GM10266 (cell line): ENCODE measurements around the gene IL6.
"Not testable (repeated sequence)": the region's sequence is repeated elsewhere in the genome, so short reads cannot be mapped to it uniquely, and the experiment has no call there.

Source experiments
- DNase-seq: peaks from one replicate; pipeline ENCODE4 v3.0.0; 2012; ENCODE audit errors: extremely low spot score
- TF ChIP-seq, protein P1 (sequence below): IDR thresholded peaks from 2 replicates; pipeline ENCODE4 v1.5.1; 2012; ENCODE audit warnings: mild to moderate bottlenecking, low read depth; ENCODE audit not compliant: control insufficient read depth, insufficient read depth; ENCODE audit errors: missing control alignments

The IL6 gene

DNA sequence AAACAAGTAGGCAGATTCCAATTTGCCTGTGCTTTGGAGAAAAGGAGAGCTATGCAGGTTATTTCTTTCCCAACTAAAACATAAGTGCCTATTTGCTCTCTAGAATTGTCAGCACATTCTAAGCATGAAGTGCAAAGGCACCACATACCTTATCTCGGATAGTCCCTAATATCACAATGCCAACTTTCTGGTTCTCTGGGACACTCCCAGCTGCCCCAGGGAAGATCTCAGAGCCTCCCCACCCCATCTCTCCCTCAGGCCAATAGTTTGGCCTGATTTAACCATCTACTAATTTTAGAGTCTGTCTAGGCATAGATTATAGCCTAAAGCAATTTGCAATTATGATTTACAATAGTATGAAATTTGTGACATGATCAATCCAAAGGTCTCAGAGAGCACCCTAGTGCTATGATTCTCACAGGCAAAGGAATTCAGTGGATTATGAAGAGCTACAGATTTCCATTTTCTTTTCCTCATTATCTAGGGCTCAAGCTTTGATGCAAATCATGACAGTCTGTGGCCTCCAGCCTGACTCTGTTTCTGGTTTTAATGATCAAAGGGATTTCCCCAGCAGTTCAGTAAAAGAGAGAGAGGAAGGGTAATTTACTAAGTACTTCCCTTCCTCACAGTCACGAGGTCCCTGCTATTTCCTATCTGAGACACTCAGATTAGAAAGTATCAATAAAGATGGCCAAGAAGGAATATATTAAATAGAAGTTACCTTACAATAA, 29.0 kb upstream of the IL6 start:
- TF ChIP-seq, protein P1, sequence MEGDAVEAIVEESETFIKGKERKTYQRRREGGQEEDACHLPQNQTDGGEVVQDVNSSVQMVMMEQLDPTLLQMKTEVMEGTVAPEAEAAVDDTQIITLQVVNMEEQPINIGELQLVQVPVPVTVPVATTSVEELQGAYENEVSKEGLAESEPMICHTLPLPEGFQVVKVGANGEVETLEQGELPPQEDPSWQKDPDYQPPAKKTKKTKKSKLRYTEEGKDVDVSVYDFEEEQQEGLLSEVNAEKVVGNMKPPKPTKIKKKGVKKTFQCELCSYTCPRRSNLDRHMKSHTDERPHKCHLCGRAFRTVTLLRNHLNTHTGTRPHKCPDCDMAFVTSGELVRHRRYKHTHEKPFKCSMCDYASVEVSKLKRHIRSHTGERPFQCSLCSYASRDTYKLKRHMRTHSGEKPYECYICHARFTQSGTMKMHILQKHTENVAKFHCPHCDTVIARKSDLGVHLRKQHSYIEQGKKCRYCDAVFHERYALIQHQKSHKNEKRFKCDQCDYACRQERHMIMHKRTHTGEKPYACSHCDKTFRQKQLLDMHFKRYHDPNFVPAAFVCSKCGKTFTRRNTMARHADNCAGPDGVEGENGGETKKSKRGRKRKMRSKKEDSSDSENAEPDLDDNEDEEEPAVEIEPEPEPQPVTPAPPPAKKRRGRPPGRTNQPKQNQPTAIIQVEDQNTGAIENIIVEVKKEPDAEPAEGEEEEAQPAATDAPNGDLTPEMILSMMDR, result no peak
- DNase-seq, result peak; percentile 44

DNA sequence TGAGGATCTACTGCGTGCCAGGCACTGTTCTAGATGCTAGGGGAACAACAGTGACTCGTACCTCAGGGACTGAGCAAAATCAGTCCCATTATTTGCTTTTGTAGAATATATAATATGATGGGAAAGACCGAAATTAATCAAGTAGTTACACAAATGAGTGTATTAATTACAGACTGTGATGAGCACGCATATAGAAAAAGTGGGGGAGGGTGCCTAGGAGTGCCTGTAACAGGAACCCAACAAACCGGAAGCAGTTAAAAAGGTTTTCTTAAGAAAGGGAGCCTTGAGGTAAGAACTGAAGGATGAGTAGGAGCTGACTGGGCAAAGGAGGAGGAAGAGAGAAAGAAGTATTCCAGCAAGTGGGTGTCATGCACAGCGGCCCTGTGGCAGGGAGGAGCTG, 28.2 kb upstream of the IL6 start:
- TF ChIP-seq, protein P1, result no peak
- DNase-seq, result no peak

DNA sequence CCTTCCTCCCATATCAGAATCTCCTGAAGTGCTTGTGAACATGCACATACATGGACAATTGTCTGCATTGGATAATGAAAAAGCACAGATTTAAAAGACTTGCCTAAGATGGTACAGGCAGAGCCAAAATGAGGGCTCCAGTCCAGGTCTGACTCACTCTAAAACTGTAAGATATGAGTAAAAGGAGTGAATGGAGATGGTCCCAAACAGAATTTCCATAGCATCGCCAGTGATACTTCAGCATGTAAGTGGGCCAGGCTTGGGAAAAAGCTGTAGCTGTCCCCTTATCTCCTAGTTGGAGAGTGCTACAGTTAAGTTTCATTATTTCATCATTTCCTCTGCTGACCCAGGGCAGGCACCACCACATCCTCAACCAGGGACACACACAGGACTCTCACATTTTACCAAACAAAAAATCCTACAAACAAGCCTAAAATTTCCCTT, 26.4 kb upstream of the IL6 start:
- TF ChIP-seq, protein P1, result no peak
- DNase-seq, result no peak

DNA sequence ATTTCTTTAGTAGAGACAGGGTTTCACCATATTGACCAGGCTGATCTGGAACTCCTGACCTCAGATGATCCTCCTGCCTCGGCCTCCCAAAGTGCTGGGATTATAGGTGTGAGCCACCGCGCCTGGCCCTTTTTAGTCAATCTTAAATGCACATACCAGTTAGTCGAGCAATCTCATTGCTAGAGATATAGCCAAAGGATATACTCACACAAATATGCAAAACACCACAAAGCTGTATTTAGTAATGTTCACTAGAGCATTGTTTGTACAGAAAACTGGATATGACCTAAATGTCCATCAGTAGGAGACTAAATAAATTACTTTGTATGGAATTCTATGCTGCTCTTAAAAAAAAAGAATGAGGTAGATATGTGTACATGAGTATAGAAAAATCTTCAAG, 24.5 kb upstream of the IL6 start:
- DNase-seq, result no peak
- TF ChIP-seq, protein P1, result no peak

DNA sequence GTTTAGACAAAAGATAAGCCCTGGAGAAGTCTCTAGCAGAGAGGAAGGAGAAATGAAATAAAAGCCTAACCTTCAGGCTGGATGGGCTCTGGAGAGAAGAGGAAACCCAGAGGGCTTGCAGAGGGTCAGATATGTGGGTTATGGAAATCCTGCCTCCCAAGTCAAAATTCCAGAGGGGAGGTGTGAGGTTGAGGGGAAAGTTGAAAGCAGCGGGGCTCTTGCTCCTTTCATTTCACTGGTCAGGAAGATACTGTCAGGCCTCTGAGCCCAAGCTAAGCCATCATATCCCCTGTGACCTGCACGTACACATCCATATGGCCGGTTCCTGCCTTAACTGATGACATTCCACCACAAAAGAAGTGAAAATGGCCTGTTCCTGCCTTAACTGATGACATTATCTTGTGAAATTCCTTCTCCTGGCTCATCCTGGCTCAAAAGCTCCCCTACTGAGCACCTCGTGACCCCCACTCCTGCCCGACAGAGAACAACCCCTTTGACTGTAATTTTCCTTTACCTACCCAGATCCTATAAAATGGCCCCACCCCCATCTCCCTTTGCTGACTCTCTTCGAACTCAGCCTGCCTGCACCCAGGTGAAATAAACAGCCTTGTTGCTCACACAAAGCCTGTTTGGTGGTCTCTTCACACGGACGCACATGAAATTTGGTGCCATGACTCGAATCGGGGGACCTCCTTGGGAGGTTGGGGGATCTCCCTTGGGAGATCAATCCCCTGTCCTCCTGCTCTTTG, 23.7 kb upstream of the IL6 start:
- not testable (repeated sequence) for DNase-seq

DNA sequence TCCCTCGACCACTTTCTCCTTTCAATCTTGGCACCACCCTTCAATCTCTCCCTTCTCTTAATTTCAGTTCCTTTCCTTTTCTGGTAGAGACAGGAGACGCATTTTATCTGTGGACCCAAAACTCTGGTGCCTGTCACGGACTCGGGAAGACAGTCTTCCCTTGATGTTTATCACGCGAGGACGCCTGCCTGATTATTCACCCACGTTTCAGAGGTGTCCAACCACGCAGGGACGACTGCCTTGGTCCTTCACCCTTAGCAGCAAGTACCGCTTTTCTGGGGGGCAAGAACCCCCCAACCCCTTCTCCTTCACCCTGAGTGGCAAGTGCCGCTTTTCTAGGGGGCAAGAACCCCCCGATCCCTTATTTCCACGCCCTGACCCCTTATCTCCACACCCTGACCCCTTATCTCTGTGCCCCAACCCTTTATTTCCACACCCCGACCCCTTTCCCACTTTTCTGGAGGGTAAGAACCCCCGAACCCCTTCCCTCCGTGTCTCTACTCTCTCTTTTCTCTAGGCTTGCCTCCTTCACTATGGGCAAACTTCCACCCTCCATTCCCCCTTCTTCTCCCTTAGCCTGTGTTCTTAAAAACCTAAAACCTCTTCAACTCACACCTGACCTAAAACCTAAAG, 22.9 kb upstream of the IL6 start:
- DNase-seq, result not testable (repeated sequence)

DNA sequence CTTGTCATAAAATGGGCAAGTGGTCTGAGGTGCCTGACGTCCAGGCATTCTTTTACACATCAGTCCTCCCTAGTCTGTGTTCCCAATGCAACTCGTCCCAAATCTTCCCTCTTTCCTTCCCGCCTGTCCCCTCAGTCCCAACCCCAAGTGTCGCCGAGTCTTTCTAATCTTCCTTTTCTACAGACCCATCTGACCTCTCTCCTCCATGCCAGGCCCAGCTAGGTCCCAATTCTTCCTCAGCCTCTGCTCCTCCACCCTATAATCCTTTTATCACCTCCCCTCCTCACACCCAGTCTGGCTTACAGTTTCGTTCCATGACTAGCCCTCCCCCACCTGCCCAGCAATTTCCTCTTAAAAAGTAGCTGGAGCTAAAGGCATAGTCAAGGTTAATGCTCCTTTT, 22.3 kb upstream of the IL6 start:
- DNase-seq, result not testable (repeated sequence)

DNA sequence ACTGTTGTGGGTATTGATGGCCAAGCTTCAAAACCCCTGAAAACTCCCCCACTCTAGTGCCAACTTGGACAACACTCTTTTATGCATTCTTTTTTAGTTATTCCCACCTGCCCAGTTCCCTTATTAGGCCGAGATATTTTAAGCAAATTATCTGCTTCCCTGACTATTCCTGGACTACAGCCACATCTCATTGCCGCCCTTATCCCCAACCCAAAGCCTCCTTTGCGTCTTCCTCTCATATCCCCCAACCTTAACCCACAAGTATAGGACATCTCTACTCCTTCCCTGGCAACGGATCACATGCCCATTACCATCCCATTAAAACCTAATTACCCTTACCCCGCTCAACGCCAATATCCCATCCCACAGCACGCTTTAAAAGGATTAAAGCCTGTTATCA, 21.1 kb upstream of the IL6 start:
- DNase-seq, result not testable (repeated sequence)

DNA sequence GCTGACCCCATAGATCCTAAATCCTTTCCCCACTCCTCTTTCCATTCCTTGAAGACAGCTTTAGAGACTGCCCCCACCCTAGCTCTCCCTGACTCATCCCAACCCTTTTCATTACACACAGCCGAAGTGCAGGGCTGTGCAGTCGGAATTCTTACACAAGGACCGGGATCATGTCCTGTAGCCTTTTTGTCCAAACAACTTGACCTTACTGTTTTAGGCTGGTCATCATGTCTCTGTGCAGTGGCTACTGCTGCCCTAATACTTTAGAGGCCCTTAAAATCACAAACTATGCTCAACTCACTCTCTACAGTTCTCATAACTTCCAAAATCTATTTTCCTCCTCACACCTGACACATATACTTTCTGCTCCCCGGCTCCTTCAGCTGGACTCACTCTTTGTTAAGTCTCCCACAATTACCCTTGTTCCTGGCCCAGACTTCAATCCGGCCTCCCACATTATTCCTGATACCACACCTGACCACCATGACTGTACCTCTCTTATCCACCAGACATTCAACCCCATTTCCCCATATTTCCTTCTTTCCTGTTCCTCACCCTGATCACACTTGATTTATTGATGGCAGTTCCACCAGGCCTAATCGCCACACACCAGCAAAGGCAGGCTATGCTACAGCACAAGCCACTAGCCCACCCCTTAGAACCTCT, 19.8 kb upstream of the IL6 start:
- DNase-seq, result not testable (repeated sequence)

DNA sequence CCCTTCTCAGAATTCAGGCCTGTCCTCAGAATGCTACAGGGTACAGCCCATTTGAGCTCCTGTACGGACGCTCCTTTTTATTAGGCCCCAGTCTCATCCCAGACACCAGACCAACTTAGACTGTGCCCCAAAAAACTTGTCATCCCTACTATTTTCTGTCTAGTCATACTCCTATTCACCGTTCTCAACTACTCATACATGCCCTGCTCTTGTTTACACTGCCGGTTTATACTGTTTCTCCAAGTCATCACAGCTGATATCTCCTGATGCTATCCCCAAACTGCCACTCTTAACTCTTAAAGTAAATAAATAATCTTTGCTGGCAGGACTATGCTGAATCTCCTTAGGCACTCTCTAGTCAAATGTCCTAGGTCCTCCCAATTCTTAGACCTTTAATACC, 18.8 kb upstream of the IL6 start:
- DNase-seq, result not testable (repeated sequence)

DNA sequence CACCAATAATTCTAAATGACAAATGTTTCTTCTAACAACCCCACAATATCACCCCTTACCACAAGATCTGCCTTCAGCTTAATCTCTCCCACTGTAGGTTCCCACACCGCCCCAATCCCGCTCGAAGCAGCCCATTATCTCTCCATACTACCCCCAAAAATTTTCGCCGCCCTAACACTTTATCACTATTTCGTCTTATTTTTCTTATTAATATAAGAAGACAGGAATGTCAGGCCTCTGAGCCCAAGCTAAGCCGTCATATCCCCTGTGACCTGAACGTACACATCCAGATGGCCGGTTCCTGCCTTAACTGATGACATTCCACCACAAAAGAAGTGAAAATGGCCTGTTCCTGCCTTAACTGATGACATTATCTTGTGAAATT, 18.3 kb upstream of the IL6 start:
- DNase-seq, result not testable (repeated sequence)

DNA sequence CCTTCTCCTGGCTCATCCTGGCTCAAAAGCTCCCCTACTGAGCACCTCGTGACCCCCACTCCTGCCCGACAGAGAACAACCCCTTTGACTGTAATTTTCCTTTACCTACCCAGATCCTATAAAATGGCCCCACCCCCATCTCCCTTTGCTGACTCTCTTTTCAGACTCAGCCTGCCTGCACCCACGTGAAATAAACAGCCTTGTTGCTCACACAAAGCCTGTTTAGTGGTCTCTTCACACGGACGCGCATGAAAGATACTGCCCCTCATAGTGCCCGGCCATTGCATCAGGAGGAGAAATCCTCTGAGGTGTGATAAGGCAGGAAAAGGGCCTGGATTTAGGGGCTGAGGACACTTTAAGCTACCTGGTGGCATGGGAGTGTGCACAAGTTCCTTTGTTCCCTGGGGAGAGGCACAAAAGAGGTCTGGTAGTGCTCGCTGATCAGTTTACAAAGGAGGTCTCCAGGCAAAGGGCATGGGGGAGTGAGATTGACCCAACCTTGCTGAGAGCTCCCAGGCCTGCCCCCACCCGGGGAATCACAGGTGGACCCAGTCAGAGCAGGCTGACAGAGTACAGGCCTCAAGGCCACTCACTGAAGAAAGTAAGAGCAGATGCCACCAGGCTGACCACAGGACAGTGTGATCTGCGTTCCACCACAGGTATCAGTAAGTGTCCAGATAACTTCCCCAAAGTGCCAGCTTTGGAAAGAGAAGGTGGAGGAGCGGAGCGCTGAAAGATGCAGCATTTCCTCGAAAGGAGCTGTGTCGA, 17.8 kb upstream of the IL6 start:
- not testable (repeated sequence) for DNase-seq
